Measurements from ENCODE around the gene ATE1.

- TF ChIP-seq CTCF (IDR thresholded peaks at IDR 0.05; ENCODE audit: insufficient read depth, low read depth, low read length), result no peak
- TF ChIP-seq EZH2 (IDR thresholded peaks at IDR 0.05; ENCODE audit: insufficient read depth, low read length), result no peak
Measured at GRCh38 chr10:121791761-121792160, 136.1 kb downstream of the ATE1 start.
